GM10266 (cell line): ENCODE results near the gene ZFAND3.

Experiments used
- DNase-seq: peaks from one replicate; pipeline ENCODE4 v3.0.0; 2012; ENCODE audit errors: extremely low spot score
- CTCF ChIP-seq: IDR thresholded peaks from 2 replicates; pipeline ENCODE4 v1.5.1; 2012; ENCODE audit warnings: mild to moderate bottlenecking, low read depth; ENCODE audit not compliant: control insufficient read depth, insufficient read depth; ENCODE audit errors: missing control alignments

ZFAND3 gene

GRCh38 chr6:38192487-38192886 is 373.0 kb downstream of the ZFAND3 start:
- no peak for TF ChIP-seq CTCF
- no peak for DNase-seq

- DNase-seq: no peak
- TF ChIP-seq CTCF: no peak
Observed at GRCh38 chr6:38193051-38193450, 373.5 kb downstream of the ZFAND3 start.

GRCh38 chr6:38193481-38194281 is 374.2 kb downstream of the ZFAND3 start:
- no peak for TF ChIP-seq CTCF

GRCh38 chr6:38194282-38194572 is 374.7 kb downstream of the ZFAND3 start:
- TF ChIP-seq CTCF: no peak

More at GRCh38 chr6:38193481-38194281, 374.2 kb downstream of the ZFAND3 start:
- no peak for DNase-seq

GRCh38 chr6:38194589-38194988 is 375.1 kb downstream of the ZFAND3 start:
- DNase-seq: no peak
- no peak for TF ChIP-seq CTCF

More at GRCh38 chr6:38194282-38194572, 374.7 kb downstream of the ZFAND3 start:
- DNase-seq: no peak

- no peak for TF ChIP-seq CTCF
- no peak for DNase-seq
Observed at GRCh38 chr6:38195113-38195635, 375.6 kb downstream of the ZFAND3 start.

GRCh38 chr6:38198219-38198618 is 378.7 kb downstream of the ZFAND3 start:
- no peak for TF ChIP-seq CTCF
- DNase-seq: no peak
